Hematopoietic multipotent progenitor cell treated with erythropoietin and hydrocortisone succinate and interleukin-3 and kit ligand, for 6 days (in vitro differentiated cells): ENCODE measurements around the gene FRAS1.
"Not testable (repeated sequence)": the region's sequence is repeated elsewhere in the genome, so short reads cannot be mapped to it uniquely, and the experiment has no call there.

Experiments used
- DNase-seq: peaks from one replicate; pipeline ENCODE4 v3.0.0-alpha.2; 2015

Gene FRAS1

DNA sequence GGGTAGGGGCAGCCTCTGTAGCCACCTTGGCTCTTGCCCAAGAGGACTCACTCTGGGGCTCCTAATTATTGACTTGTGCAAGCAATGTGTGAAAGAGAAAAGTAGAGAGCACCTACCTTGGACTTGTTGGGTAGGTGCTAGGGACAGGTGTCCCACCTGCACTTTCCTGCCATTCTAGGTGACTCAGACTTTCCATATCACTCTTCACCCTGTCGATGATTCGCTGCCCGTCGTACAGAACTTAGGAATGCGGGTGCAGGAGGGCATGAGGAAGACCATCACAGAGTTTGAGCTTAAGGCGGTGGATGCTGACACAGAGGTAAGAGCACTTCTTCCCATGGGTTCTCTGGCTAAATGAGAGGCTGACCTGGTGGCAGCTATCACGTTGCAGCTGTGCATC, 407.1 kb downstream of the FRAS1 start:
- DNase-seq: no peak

DNA sequence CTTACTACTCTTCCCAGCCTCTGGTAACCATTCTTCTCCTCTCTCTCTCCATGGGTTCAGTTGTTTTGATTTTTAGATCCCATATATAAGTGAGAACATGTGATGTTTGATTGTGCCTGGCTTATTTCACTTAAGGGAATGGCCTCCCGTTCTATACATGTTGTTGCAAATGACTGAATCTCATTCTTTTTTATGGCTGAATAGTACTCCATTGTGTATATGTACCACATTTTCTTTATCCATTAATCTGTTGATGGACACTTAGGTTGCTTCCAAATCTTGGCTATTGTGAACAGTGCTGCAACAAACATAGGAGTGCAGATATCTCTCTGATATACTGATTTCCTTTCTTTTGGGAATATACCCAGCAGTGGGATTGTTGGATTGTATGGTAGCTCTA, 410.1 kb downstream of the FRAS1 start:
- not testable (repeated sequence) for DNase-seq

DNA sequence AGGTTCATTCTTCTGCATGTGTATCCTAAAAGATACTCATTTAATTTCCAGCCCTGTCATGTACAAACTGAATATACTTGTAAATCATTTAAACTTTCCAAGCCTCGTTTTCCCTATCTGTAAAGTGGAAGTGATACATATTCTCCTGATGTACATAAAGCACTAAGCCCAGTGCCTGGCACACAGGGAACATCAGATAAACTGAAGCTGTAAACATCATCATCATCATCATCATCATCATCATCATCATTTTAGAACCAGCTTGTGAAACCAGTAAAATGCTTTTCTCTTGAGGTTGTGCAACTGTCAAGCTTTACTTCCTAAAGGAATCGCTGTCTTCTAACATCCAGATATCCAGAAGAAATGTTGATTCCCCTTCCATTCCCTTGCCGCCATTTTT, 411.1 kb downstream of the FRAS1 start:
- no peak for DNase-seq

DNA sequence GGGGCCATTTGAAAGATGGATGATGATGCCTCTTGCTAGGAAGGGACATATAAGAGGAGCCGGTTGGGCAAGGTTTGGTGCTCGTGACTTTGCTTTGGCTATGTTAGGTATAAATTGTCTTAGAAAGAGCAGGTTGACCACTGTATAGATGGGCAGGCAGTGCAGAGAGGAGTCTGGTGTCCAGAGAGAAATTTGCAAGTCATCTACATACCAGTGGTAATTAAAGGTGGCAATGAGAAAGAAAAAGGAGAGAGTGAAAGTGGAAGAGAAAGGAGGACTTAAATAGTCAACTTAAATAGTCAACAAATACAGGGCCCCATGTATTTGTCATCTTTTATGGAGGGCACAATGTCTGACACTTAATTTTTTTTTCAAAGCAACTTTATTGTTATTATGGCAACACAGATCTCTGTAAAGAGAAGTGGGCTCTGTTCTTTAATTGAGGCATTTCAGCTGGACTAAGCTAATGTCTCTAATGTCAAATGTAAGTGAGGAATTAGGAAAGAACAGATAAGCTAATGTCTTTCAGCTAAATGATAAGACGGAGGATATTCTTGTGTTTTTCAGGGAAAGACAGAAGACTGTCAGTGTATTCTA, 419.1 kb downstream of the FRAS1 start:
- DNase-seq: peak; percentile 12

DNA sequence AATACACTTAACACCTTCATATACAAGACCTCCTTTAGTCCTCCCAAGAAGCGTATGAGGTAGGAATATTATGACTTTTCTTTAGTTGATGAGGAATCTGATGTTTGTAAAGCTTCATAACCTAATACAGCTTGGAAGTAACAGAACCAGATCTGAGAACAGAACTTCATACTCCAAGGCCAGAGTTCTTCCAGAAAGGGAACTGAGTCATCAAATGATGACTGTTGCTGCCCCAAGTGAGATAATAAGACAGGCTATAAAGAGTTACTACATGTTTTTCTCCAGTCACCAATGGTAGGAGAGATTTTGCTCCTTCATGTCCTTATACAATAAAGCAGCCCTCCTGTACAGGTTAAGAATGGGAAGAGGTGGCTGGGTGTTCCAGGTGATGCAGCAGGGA, 420.2 kb downstream of the FRAS1 start:
- no peak for DNase-seq

DNA sequence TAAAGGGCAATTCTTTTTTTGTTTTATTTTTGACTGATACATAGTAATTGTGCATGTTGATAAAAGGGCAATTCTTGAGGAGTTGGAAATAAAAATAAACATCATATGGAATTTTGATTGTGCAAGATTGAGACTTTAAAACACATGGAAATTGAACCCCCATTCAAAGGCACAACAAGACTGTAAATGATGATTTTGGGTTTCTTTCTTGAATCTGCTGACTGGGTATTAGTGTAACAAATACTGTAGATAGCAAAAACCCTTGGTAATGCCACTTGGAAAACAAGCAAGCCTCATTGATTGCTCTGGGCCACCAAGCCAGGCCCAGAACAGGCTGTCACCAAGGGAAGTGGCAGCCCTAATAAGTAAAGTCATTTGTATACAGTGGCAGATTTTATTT, 421.4 kb downstream of the FRAS1 start:
- DNase-seq: no peak

DNA sequence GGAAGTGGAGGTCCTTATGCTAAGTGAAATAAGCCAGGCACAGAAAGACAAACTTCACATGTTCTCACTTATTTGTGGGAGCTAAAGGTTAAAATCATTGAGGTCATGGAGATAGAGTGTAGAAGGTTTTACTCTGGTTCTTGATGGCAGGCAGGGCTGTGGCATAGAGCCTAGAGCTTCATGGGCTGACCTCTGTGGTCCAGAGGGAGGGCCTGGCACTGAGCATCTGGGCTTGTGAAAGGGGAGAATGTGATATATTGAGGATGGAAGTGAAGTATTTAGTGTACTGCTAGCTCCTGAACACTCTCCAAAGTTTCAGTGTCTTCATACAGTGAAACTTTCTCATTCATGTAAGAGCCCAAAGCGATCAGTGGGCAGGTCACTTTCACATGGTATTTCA, 423.2 kb downstream of the FRAS1 start:
- no peak for DNase-seq

DNA sequence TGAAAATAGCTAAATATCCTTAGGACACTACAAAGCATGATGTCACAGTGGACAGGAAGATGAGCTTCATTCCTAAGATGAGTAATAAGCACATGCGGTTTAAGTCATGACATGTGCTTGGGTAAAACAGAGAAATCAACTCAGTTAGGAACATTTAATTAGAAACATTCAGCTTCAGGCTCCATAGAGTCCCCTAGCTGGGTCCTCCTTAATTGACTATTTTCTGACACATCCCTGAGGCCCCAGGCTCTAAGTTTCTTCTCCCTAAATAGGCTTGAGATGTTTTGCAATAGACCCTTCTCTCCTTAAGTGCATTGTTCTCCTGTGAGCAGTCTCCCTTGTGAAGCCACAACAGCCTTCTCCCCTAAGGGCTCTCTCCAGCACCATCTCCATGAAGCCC, 424.1 kb downstream of the FRAS1 start:
- DNase-seq: no peak

DNA sequence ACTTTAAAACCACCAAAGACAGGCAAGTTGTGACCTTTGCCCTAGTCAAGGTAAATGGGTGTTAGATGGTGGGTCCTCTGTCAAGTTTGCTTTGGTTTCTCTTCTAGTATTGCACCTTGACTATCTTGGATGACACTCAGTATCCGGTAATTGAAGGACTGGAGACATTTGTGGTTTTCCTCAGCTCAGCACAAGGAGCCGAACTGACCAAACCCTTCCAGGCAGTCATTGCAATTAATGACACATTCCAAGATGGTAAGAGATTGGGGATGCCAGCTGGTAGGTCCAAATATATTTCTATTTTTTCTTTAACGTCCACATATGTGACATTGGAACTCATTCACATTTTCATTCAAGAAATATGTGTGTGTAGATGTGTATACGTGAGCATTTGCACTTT, 425.2 kb downstream of the FRAS1 start:
- DNase-seq: no peak

DNA sequence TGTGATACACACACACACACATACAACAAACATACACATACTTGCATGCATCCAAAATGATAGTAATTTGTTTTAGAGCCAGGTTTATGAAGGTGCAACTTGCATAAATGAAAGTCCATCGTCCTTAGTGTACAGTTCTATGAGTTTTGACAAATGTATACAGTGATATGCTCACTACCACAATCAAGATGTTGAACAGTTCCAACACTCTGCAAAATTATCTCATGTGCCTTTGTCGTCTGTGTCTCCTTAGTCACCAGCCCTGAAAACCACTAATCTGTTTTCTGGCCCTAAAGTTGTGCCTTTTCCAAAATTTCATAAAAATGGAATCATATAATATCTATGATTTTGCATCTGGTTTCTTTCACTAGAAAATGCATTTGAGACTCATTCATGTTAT, 426.7 kb downstream of the FRAS1 start:
- DNase-seq: peak; percentile 32

DNA sequence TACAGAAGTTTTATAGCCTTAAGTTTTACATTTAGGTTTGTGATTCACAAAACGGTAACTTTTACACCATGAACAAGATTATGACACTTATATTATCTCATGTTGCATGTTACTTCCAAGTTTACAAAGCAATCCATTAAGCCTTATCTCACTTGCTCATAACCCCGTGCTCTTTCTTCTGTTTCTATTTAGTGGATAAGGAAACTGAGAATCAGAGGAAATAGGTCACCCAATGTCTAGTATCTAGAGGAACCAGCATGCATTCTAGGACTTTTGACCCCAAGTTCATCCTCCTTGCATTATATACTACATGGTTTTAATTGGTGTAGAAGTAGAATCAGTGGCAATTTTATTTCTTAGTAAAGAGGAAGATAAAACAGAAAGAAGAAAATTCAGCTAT, 427.5 kb downstream of the FRAS1 start:
- peak; percentile 79 for DNase-seq

DNA sequence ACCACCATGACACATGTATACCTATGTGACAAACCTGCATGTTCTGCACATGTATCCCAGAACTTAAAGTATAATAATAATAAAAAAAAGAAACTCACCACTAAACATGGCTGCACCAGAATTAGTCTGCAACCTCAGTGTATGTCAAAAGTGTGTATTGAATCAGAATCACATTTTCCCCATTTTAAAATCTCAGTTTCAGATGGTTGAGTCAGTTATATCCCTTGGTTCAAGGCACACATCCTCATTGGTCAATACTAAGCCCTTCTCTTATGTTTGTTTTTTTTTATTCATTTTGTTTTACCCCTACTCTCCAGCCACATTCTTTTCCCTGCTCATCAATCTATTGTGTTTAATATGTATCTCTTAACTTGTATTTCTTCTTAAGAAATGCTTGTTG, 436.6 kb downstream of the FRAS1 start:
- DNase-seq: no peak

DNA sequence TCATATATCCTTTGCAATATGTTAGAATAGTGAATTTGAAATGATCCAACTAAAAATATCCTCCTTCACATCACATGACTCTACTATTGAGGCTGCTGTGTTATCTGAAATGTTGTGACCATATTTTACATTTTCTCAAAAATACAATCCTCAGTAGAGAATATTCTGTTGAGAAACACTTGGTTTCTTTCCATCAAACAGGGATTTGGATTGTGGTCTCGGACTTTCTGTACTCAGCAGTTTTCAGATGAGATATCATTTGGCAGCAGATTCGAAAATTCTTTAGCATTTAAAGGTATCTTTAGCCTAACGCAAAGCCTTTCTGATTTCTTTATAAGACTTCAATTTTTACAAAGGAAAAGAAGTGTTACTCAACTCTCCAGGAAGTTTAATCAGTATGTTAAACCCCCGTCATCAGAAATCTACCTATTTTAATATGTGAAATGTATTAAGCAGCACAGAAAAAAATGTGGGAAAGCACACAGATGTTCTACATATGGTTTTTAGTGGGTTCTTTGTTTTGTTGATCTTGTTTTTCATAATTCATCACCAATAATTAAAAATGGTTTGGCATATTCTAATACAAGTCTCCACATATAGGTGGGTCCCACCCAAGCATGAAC, 439.0 kb downstream of the FRAS1 start:
- no peak for DNase-seq

DNA sequence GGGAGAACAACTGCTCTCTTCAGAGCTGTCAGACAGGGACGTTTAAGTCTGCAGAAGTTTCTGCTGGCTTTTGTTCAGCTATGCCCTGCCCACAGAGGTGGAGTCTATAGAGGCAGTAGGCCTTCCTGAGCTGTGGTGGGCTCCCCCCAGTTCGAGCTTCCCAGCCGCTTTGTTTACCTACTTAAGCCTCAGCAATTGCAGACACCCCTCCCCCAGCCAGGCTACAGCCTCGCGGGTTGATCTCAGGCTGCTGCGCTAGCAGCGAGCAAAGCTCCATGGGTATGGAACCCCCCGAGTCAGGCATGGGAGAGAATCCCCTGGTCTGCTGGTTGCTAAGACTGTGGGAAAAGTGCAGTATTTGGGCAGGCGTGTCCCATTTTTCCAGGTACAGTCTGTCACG, 449.1 kb downstream of the FRAS1 start:
- DNase-seq: not testable (repeated sequence)

DNA sequence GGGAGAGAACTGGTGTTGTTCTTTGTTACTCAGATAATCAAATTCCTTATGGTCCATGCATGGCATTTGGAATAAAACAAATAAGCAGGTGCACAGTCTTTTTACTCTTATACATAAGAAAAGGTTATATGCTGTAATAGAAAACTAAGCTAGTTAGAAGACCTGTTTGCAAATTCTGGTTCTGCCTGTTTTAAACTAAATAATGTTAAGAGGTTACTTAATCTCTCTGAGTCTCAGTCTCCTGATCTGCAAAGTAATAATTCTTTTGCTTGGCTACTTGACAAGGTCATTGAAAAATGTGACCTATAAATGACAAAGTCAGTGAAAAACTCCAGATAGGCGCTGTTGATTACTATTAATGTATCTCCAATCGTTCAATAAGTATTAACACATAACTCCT, 451.9 kb downstream of the FRAS1 start:
- DNase-seq: no peak

DNA sequence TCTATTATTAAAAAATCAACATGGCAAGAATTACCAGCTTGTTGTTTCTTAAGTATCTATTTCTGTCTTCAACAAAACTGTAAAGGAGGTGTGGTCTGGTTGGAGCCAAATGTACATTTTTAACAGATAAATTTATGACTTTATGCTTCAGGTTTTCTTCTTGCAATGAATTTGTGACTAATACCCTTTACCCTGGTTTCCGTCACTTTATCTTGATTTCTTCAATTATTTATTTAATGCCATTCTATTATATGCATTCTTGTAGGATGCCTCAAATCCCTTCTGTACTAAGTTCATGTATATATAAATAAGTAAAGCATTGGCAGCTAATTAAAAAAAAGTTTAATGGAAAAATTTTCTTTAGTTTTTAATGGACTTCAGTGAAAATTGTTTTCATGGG, 453.0 kb downstream of the FRAS1 start:
- DNase-seq: no peak

DNA sequence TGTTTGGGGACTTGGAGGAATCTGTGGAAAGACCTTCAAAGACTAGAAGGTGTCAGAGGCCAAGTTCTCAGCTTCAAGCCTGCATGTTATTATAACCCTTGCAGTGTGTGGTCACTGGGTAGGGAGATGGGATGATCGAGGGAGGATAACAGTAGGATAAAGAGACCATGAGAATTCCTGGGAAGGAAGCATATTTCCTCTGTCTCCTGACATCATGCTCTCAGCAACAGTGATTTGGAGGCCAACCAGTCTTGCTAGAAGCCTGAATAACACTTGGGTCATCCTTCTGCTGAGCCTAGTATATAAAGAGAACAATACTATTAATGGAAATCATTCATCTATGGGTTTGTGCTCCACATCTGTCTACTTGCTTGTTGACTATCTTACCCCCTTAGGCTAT, 453.6 kb downstream of the FRAS1 start:
- no peak for DNase-seq

DNA sequence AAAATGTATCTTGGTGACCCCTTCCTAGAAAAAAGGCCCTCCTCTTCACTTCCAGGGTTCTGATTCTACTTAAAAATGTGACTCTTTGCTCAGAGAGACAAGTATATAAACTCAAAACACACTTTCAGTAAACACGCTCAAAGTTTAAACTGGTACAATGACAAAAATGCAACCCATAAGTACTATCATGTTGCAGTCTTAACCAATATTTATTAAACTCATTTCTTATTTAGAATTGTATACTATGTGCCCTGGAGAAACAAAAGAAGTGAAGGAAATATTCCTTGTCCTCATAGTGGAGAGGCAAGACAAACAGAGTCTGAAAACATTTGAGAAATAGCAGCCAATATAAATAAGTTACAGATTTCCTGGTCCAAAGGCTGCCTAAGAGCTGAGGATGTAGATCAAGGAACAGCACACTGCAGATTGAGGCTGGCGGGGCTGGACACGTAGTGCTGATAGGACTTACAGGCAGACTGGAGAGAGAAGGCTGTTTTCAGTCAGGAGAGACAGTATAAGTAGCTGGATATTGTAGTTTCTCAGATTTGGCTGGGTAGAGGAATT, 455.3 kb downstream of the FRAS1 start:
- no peak for DNase-seq

DNA sequence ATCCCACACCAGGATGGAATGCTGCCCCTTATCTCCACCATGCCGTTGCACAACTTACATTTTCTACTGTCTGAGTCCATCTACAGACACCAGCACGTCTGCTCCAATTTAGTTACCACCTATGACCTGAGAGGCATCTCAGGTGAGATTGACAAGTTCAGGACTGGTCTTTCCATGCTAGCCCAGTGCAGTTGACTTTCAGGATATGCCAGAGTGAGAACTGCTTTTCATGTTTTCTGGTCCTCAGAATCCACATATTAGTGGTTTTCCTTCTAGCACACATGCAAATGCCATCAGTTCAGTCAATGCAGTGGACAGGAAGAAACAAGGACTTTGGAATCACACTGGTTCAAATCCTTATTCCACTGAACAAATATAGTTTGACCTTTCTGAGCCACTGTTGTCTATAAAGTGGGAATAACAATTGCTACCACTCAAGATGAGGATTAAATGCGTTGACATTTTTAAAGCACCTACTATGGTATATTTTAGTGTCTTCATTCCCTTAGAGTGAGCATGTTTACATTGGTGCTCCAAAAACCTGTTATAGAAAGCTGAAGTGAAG, 456.4 kb downstream of the FRAS1 start:
- no peak for DNase-seq

DNA sequence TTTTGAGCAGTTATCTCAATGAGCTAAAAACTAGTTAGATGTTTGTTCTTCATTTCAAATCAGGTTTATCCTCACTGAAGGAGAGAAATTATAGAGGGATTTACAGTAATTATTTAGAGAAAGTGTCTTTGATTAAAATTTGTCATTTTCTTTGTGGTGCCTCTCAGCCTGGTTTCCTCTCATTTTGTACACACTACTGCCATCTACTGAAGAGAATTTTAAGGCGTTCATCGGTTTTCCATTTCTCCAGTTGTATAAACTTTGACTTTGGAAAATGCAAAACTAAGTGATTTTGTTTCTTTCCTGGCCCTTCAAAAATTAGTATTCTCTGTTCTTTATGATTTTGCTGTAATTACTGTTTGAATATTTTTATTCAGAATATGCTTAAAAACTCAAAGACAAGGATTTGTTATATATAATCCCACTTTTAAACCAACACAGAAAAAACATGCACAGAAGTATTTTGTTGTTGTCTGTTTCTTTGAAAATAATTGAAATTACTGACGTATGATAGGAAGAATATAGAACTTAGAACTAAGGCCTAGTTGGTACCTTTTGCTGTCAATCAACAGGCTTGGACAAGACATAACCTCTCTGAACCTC, 460.0 kb downstream of the FRAS1 start:
- DNase-seq: peak; percentile 64

DNA sequence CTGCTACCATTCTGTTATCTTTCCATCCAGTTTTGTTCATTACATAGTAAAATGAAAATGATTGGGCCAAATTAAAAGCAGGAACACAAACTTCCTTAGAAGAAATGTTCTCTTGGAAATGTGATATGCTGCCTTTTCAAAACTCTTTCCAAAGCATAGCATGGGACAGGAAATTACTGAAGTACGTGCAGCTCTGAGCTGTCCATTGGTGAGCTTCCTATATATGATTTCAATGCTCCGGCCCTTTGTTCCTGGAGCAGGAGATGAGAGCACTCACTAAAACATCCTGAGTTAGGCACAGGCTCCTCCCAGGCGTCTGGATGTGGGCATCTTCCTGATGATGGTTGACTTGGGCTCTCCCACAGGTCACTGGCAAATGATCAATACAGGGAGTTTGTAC, 461.4 kb downstream of the FRAS1 start:
- DNase-seq: no peak

DNA sequence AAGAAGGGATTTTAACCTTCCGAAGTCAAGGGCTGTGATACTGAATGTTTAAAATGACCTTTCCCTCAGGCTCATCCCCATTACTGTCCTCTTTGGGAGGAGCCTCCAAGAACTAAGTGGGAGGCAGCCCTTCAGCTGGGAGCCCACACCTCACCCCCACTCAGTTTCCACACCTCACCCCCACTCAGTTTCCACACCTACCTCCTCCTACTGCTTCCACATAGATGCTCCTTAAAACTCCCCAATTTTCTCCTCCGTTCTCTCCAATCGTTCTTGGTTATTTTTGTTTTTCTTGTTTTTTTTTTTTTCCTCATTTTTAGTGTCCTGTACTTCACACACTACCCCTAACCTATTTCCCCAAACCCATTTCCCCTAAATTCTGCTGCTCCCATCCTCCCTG, 462.8 kb downstream of the FRAS1 start:
- no peak for DNase-seq

DNA sequence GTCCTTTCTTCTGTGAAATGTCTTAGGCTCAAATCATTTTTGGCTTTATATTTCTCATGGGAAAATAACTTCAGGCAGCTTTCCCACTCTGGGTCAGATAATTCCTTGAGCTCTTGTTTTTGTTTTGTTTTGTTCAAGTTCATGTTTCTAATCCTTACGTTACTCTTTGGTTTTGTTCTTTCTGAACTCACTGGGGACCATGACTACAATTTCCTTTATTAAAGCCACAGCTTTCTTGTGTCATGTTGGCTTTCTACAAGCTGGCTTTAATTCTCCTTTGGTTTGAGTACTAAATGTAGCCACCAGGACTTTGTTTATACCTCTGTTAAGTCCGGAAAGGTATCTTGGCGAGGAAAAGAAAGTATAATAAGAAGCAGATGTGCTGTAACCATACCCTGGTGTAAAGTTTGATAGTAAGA, 463.7 kb downstream of the FRAS1 start:
- no peak for DNase-seq

DNA sequence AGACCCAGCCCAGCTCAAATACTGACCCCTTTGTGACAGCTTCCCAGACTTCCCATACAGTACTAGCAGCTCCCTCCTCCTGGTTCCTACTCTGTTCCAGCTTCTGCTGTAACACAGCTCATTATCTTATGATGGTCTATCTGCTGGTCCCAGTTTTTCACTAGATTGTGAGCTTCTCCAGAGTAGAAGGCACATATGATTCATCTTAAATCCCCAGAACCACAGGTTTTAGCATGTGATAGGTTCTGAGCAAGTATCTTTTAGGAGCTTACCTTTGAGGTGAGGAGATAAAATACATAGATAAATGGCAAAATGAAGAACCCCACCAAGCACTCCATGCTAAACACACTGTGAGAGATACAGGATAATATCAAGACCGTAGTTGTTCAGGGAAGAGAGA, 466.9 kb downstream of the FRAS1 start:
- no peak for DNase-seq
